Common myeloid progenitor, CD34-positive (primary cell): Measurements from ENCODE around the gene IL6ST.
"Not testable (repeated sequence)": the region's sequence is repeated elsewhere in the genome, so short reads cannot be mapped to it uniquely, and the experiment has no call there.

Source experiments
- CTCF ChIA-PET: fragments of 350-600 bp; sonication (Branson Sonifier 250); formaldehyde crosslinking; loops from one replicate; lab custom pipeline; 2021; ENCODE audit warnings: antibody characterized with exemption; lab: Charles Lee
- POLR2A ChIA-PET: fragments of 350-600 bp; sonication (Branson Sonifier 250); formaldehyde crosslinking; loops from one replicate; lab custom pipeline; 2021; ENCODE audit warnings: antibody characterized with exemption; lab: Charles Lee
- DNase-seq, 3 donors: peaks; one replicate each; pipeline versions ENCODE4 v3.0.0 to v3.0.0-alpha.2; 2013
- H3K27ac ChIP-seq, 2 experiments: 1 replicate in 1 of 2; 2 replicates in 1 of 2; pipeline ENCODE4 v1.7.0; 2013; ENCODE audit warnings: inconsistent platforms in 2 of 2, low read length in 2 of 2, mild to moderate bottlenecking in 2 of 2, low read depth in 1 of 2, moderate library complexity in 1 of 2; ENCODE audit not compliant: severe bottlenecking in 2 of 2, insufficient read depth in 1 of 2, poor library complexity in 1 of 2
- H3K27me3 ChIP-seq, 5 experiments: replicated peaks in 2 of 5; 1 replicate in 3 of 5; 2 replicates in 2 of 5; pipeline versions ENCODE4 v1.6.1 to v1.7.0; 2013; ENCODE audit warnings: low read length in 4 of 5, mild to moderate bottlenecking in 2 of 5, moderate library complexity in 2 of 5, inconsistent platforms in 1 of 5; ENCODE audit not compliant: insufficient read depth in 5 of 5, control insufficient read depth in 4 of 5
- H3K36me3 ChIP-seq, 4 experiments: 1 replicate in 2 of 4; 2 replicates in 2 of 4; pipeline versions ENCODE4 v1.6.1 to v1.7.0; 2013; ENCODE audit warnings: low read length in 3 of 4, control low read depth in 1 of 4, mild to moderate bottlenecking in 1 of 4; ENCODE audit not compliant: control insufficient read depth in 4 of 4, insufficient read depth in 4 of 4
- H3K4me1 ChIP-seq, 4 experiments: 1 replicate in 3 of 4; 2 replicates in 1 of 4; pipeline versions ENCODE4 v1.6.1 to v1.7.1; 2013; ENCODE audit warnings: low read length in 3 of 4, mild to moderate bottlenecking in 3 of 4, control low read depth in 1 of 4, inconsistent platforms in 1 of 4, moderate library complexity in 1 of 4; ENCODE audit not compliant: control insufficient read depth in 4 of 4, insufficient read depth in 4 of 4; ENCODE audit errors: control extremely low read depth in 1 of 4
- H3K4me3 ChIP-seq, 7 experiments: 1 replicate in 4 of 7; 2 replicates in 3 of 7; pipeline versions ENCODE4 v1.5.1 to v1.7.0; 2013; ENCODE audit warnings: mild to moderate bottlenecking in 7 of 7, low read length in 6 of 7, moderate library complexity in 6 of 7, inconsistent platforms in 2 of 7, low read depth in 2 of 7, control low read depth in 1 of 7; ENCODE audit not compliant: insufficient read depth in 4 of 7, control insufficient read depth in 1 of 7; ENCODE audit errors: extremely low read depth in 1 of 7
- H3K9me3 ChIP-seq, 5 experiments: 1 replicate in 4 of 5; 2 replicates in 1 of 5; pipeline versions ENCODE4 v1.6.1 to v1.7.1; 2013; ENCODE audit warnings: low read length in 4 of 5, mild to moderate bottlenecking in 2 of 5, inconsistent platforms in 1 of 5, low read depth in 1 of 5, moderate library complexity in 1 of 5; ENCODE audit not compliant: control insufficient read depth in 4 of 5, insufficient read depth in 2 of 5; ENCODE audit errors: control extremely low read depth in 1 of 5
- WGBS: methylation state at CpG from one replicate; pipeline ENCODE4 v1.1.5; 2013; ENCODE audit not compliant: insufficient coverage; 5-methylcytosine and 5-hydroxymethylcytosine counted together

IL6ST gene

DNA sequence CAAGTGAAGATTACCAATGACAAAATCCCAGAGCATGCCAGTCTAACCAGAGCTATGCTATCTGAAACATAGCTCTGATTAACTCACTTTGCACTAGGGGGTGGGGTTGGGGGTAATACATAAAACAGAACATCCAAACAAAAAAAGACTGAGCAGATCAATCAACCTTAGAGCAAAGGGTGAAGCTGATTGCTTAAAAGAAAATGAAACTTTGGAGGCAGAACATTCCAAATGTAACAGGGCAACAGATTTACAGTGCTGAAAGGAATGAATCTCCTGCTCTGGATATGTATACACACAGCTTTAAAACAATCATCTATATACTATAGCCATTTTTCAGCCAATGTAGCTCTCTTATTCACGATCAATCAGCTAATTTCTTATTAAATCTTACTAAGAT lies 4.9 kb downstream of the IL6ST start:
- Histone ChIP-seq H3K27me3 (no peaks in the 10 kb centered on the region), H3K9me3 (peaks cover 0 to 4% (median 0%) of the 10 kb centered on the region in 5 experiments), H3K36me3 (peaks cover 0 to 9% (median 0%) of the 10 kb centered on the region in 4 experiments), H3K4me3 (no peak overlapping the region), H3K4me1 (peaks cover 10 to 25% (median 18%) of the 10 kb centered on the region in 4 experiments), H3K27ac (no peak overlapping the region)
- ChIA-PET POLR2A (no interaction called here), CTCF (interaction anchor here (1.4 to 2.4 kb wide), 3 partner anchors 10 to 211 kb away, joined by 3 to 10 read pairs (median 5); no protein-coding TSS in a partner anchor)
- no CpG with 5 or more reads among the region's 1 CpG for WGBS
- DNase-seq = no peak

DNA sequence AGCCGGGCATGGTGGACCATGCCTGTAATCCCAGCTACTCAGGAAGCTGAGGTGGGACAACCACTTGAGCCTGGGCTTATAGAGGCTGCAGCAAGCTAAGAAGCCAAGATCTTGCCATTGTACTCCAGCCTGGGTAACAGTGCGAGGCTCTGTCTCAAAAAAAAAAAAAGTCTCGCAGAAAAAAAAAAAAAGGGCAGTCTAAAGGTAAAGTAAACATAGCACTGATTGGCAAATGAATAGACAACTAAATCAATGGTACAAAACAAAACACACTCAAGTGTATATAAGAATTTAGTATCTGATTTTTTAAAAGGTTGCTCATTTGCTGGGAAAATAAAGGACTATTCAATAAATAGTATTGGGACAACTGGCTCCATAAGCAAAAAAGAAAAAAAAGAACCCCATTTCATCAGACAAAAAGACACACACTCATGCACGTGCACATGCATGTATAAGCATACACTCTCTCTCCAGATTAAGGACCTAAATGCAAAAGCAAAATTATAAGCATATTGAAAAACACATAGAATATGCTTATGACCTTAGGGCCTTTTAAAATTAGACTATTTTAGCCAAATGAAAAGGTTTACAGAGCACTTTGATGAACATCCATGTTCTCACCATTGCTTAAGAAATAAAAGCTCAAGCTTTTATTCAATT lies 5.7 kb downstream of the IL6ST start:
- Histone ChIP-seq H3K36me3 (peaks cover 0 to 9% (median 0%) of the 10 kb centered on the region in 4 experiments), H3K9me3 (peaks cover 0 to 4% (median 0%) of the 10 kb centered on the region in 5 experiments), H3K27me3 (no peaks in the 10 kb centered on the region), H3K4me1 (peaks cover 10 to 22% (median 16%) of the 10 kb centered on the region in 4 experiments), H3K4me3 (no peak overlapping the region), H3K27ac (no peak overlapping the region)
- CTCF ChIA-PET = interaction anchor here (0.6 to 2.4 kb wide), 4 partner anchors 10 to 211 kb away, joined by 3 to 10 read pairs (median 4); no protein-coding TSS in a partner anchor
- WGBS = 88% methylated on average over 1 of the region's 4 CpGs
- POLR2A ChIA-PET = no interaction called here
- DNase-seq = no peak

DNA sequence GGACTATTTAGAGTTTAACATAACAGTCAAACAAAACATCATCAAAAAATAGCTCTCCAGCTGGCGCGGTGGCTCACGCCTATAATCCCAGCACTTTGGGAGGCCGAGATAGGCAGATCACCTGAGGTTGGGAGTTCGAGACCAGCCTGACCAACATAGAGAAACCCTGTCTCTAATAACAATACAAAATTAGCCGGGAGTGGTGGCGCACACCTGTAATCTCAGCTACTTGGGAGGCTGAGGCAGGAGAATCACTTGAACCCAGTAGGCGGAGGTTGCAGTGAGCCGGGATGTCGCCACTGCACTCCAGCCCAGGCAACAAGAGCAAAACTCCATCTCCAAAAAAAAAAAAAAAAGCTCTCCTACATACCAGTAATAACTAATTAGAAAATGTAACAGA lies 6.3 kb downstream of the IL6ST start:
- WGBS = 96% methylated on average over 5 of the region's 10 CpGs
- POLR2A ChIA-PET, H3K4me3 ChIP-seq, H3K9me3 ChIP-seq, DNase-seq, H3K36me3 ChIP-seq, H3K27ac ChIP-seq, H3K27me3 ChIP-seq: not testable (repeated sequence)
- CTCF ChIA-PET = interaction anchor here (0.6 to 2.4 kb wide), 2 partner anchors 9 to 50 kb away, joined by 3 to 10 read pairs; no protein-coding TSS in a partner anchor
- peaks cover 9 to 19% (median 15%) of the 10 kb centered on the region in 4 experiments for H3K4me1 ChIP-seq

DNA sequence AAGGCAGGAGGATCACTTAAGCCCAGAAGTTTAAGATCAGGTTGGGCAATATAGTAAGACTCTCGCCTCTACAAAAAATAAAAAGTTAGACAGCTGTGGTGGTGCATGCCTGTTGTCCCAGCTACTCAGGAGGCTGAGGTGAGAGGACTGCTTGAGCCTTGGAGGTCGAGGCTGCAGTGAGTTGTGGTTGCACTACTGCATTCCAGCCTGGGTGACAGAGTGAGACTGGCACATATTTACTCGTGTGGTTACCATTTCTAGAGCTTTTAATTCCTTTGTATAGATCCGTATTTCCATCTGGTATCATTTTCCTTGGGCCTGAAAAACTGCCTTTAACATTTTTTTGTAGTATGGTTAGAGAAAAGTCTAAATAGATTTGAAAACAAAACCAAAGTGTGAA lies 7.8 kb downstream of the IL6ST start:
- POLR2A ChIA-PET = no interaction called here
- peaks cover 0 to 8% (median 4%) of the 10 kb centered on the region in 4 experiments for H3K4me1 ChIP-seq
- CTCF ChIA-PET = interaction anchor here (1.2 to 1.6 kb wide), 3 partner anchors 25 to 215 kb away, joined by 3 to 4 read pairs (median 4); no protein-coding TSS in a partner anchor

DNA sequence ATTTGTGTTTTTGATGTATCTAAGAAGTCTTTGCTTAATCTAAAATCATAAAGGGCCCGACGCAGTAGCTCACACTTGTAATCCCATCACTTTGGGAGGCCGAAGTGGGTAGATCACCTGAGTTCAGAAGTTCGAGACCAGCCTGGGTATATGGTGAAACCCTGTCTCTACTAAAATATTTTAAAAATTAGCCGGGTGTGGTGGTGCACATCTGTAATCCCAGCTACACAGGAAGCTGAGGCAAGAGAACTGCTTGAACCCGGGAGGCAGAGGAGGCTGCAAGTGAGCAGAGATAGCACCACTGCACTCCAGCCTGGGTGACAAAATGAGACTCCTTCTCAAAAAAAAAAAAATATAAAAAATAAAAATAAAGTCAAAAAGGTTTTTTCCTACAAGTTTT lies 9.6 kb downstream of the IL6ST start:
- Histone ChIP-seq H3K4me1 (peaks cover 0 to 3% (median 0%) of the 10 kb centered on the region in 4 experiments), H3K9me3 (peaks cover 0 to 4% (median 0%) of the 10 kb centered on the region in 5 experiments), H3K4me3 (no peak overlapping the region), H3K36me3 (peaks cover 0 to 13% (median 2%) of the 10 kb centered on the region in 4 experiments), H3K27ac (no peak overlapping the region), H3K27me3 (no peaks in the 10 kb centered on the region)
- CTCF ChIA-PET = no interaction called here
- DNase-seq = no peak
- POLR2A ChIA-PET = no interaction called here
- 100% methylated on average over 6 of the region's 6 CpGs for WGBS

More for the DNA sequence above, 7.8 kb downstream of the IL6ST start:
- H3K4me3 ChIP-seq = no peak overlapping the region
- 95% methylated on average over 3 of the region's 4 CpGs for WGBS
- peaks cover 0 to 4% (median 0%) of the 10 kb centered on the region in 5 experiments for H3K9me3 ChIP-seq
- H3K27ac ChIP-seq = no peak overlapping the region
- DNase-seq = no peak
- no peaks in the 10 kb centered on the region for H3K27me3 ChIP-seq
- peaks cover 0 to 9% (median 0%) of the 10 kb centered on the region in 4 experiments for H3K36me3 ChIP-seq

DNA sequence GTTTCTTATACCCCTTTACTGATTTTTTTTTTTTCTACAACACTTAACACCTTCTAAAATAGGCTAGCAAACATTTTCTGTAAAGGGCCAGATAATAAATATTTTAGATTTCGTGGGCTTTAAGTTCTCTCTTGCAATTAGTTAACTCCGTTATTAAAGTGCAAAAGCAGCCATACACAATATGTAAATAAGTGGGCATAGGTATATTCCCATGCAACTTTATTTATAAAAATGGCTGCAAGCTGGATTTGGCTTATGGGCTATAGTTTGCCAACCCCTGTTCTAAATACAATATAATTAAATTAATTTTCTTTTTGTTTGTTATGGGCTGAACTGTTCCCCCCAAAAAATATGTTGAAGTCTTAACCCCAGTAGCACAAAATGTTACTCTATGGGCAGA lies 10.8 kb downstream of the IL6ST start:
- H3K4me1 ChIP-seq = no peaks in the 10 kb centered on the region
- no peaks in the 10 kb centered on the region for H3K27me3 ChIP-seq
- CTCF ChIA-PET = interaction anchor here (1.0 to 1.3 kb wide), 2 partner anchors 13 to 15 kb away, joined by 3 read pairs; no protein-coding TSS in a partner anchor
- peaks cover 0 to 4% (median 0%) of the 10 kb centered on the region in 5 experiments for H3K9me3 ChIP-seq
- no peak for DNase-seq
- H3K27ac ChIP-seq = no peak overlapping the region
- POLR2A ChIA-PET = no interaction called here
- no CpG with 5 or more reads among the region's 2 CpGs for WGBS
- no peak overlapping the region for H3K4me3 ChIP-seq
- H3K36me3 ChIP-seq = peaks cover 0 to 13% (median 3%) of the 10 kb centered on the region in 4 experiments

DNA sequence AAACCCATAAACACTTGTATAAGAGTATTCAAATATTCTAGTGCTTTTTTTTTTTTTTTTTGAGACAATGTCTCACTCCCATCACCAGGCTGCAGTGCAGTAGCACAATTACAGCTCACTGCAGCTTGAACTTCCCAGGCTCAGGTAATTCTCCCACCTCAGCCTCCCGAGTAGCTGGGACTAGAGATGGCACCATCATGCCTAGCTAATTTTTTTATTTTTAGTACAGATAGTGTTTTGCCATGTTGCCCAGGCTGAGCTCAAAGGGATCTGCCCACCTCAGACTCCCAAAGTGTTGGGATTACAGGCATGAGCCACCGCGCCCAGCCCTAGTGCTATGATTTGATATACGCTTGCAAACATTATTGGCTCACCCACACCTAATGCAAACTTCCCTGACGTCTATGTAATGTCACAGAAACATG lies 11.8 kb downstream of the IL6ST start:
- H3K36me3 ChIP-seq = peaks cover 0 to 13% (median 4%) of the 10 kb centered on the region in 4 experiments
- POLR2A ChIA-PET = no interaction called here
- CTCF ChIA-PET = interaction anchor here (0.7 to 6.7 kb wide), 8 partner anchors 9 to 282 kb away, joined by 3 to 44 read pairs (median 3); no protein-coding TSS in a partner anchor
- H3K9me3 ChIP-seq = peaks cover 0 to 4% (median 0%) of the 10 kb centered on the region in 5 experiments
- H3K4me3 ChIP-seq = no peak overlapping the region
- no peak overlapping the region for H3K27ac ChIP-seq
- H3K4me1 ChIP-seq = no peaks in the 10 kb centered on the region
- no peaks in the 10 kb centered on the region for H3K27me3 ChIP-seq
- 65% methylated on average over 5 of the region's 5 CpGs for WGBS
- DNase-seq = peak in 1 of 3 donors; percentile 10
